HCT116 (cell line): Measurements from ENCODE around the gene CREB1. TPM values are rescaled to one million over a fixed set of nuclear protein-coding genes. Genes with fewer than 3 reads are reported as not detected.

Experiments used
- ATAC-seq: fragments of 200-7000 bp; cut with Tn5 transposase; 2 replicates; pipeline ENCODE4 v1.9.1; 2020; ENCODE audit warnings: mild to moderate bottlenecking, moderate library complexity
- BruUV-seq: library from RNA; stranded (reverse); fragments of 400-500 nt; replicated peaks from 2 replicates; lab custom pipeline; 2021; lab: Mats Ljungman, UMichigan
- CTCF ChIA-PET: fragments of 300-600 bp; sonication (Branson Sonifier 250); formaldehyde crosslinking; loops from one replicate; lab custom pipeline; 2021; ENCODE audit warnings: antibody characterized with exemption; lab: Charles Lee
- POLR2A ChIA-PET: fragments of 300-600, 350-600 bp; sonication (Branson Sonifier 250); formaldehyde crosslinking; loops from one replicate; lab custom pipeline; 2021; ENCODE audit warnings: antibody characterized with exemption; lab: Charles Lee
- RAD21 ChIA-PET, 2 experiments: fragments of 300-600 bp; sonication (Branson Sonifier 250); formaldehyde crosslinking; loops; one replicate each; lab custom pipeline; 2023; ENCODE audit warnings: low total read pairs in 2 of 2; ENCODE audit not compliant: uncharacterized antibody in 2 of 2, unreplicated experiment in 2 of 2, low non-redundant PET in 1 of 2; lab: Charles Lee
- DNase-seq: peaks from one replicate; pipeline ENCODE4 v3.0.0-alpha.2; 2010; ENCODE audit warnings: low read depth, low spot score
- H2AFZ ChIP-seq: fragments of 200-600 bp; shearing (Covaris generic), sonication (generic); 2 replicates; pipeline ENCODE4 v1.6.1; 2017; ENCODE audit warnings: low read depth, mixed run types, mixed read lengths, antibody characterized with exemption, low read length; ENCODE audit not compliant: poor library complexity, severe bottlenecking
- H3K27ac ChIP-seq: 2 replicates; pipeline ENCODE4 v1.5.1; 2012; ENCODE audit warnings: low read depth, low read length
- H3K27me3 ChIP-seq: fragments of 200-600 bp; sonication (generic); 2 replicates; pipeline ENCODE4 v1.6.1; 2016; ENCODE audit warnings: mixed run types, low read length, mixed read lengths; ENCODE audit not compliant: insufficient read depth
- H3K36me3 ChIP-seq, 2 experiments: fragments of 200-500 bp in 1 of 2; fragments of 200-600 bp in 1 of 2; sonication (Bioruptor generic) in 1 of 2; sonication (generic) in 1 of 2; 2 replicates each; pipeline versions ENCODE4 v1.5.1 to v1.6.1; 2014 to 2016; ENCODE audit warnings: low read length in 2 of 2, inconsistent platforms in 1 of 2, mixed read lengths in 1 of 2, mixed run types in 1 of 2; ENCODE audit not compliant: insufficient read depth in 2 of 2, control insufficient read depth in 1 of 2
- H3K4me1 ChIP-seq, 2 experiments: fragments of 200-600 bp in 1 of 2; sonication (generic) in 1 of 2; 2 replicates each; pipeline versions ENCODE4 v1.5.1 to v1.6.1; 2012 to 2017; ENCODE audit warnings: low read length in 2 of 2, inconsistent platforms in 1 of 2, mild to moderate bottlenecking in 1 of 2, mixed read lengths in 1 of 2, mixed run types in 1 of 2, moderate library complexity in 1 of 2; ENCODE audit not compliant: insufficient read depth in 2 of 2, control insufficient read depth in 1 of 2
- H3K4me2 ChIP-seq: fragments of 200-600 bp; sonication (generic); 2 replicates; pipeline ENCODE4 v1.6.1; 2017; ENCODE audit warnings: mixed run types, low read length, mixed read lengths
- H3K4me3 ChIP-seq, 2 experiments: fragments of 200-600 bp in 1 of 2; sonication (generic) in 1 of 2; replicated peaks in 1 of 2; 2 replicates each; pipeline ENCODE4 v1.5.1; 2011 to 2016; ENCODE audit warnings: low read length in 2 of 2, control low read depth in 1 of 2, low read depth in 1 of 2, mild to moderate bottlenecking in 1 of 2, mixed read lengths in 1 of 2, mixed run types in 1 of 2
- H3K79me2 ChIP-seq: fragments of 200-600 bp; sonication (generic); 2 replicates; pipeline ENCODE4 v1.6.1; 2017; ENCODE audit warnings: mild to moderate bottlenecking, mixed run types, low read length, moderate library complexity, mixed read lengths; ENCODE audit not compliant: insufficient read depth
- H3K9ac ChIP-seq: fragments of 200-600 bp; sonication (generic); 2 replicates; pipeline ENCODE4 v1.6.1; 2016; ENCODE audit warnings: low read length, mixed read lengths
- H3K9me2 ChIP-seq: fragments of 200-600 bp; sonication (generic), shearing (Covaris generic); 2 replicates; pipeline ENCODE4 v1.6.1; 2017; ENCODE audit warnings: mixed run types, mild to moderate bottlenecking, moderate library complexity; ENCODE audit not compliant: insufficient read depth
- H3K9me3 ChIP-seq, 2 experiments: fragments of 200-500 bp in 1 of 2; fragments of 200-600 bp in 1 of 2; sonication (Bioruptor generic) in 1 of 2; sonication (generic) in 1 of 2; 2 replicates each; pipeline ENCODE4 v1.6.1; 2014 to 2017; ENCODE audit warnings: low read length in 2 of 2, mixed read lengths in 2 of 2, inconsistent platforms in 1 of 2, low read depth in 1 of 2, mild to moderate bottlenecking in 1 of 2, mixed run types in 1 of 2, moderate library complexity in 1 of 2; ENCODE audit not compliant: control insufficient read depth in 1 of 2, insufficient read depth in 1 of 2
- H4K20me1 ChIP-seq: fragments of 200-600 bp; sonication (generic), shearing (Covaris generic); 2 replicates; pipeline ENCODE4 v1.6.1; 2017; ENCODE audit warnings: mixed run types, mild to moderate bottlenecking, moderate library complexity; ENCODE audit not compliant: insufficient read depth
- CBX3 ChIP-seq: IDR thresholded peaks from 2 replicates; pipeline ENCODE4 v1.6.1; 2012; ENCODE audit warnings: low read depth
- FOSL1 ChIP-seq: IDR thresholded peaks from 2 replicates; pipeline ENCODE4 v1.6.1; 2012; ENCODE audit warnings: low read depth
- POLR2A ChIP-seq: IDR thresholded peaks from 2 replicates; pipeline ENCODE4 v1.7.0; 2011; ENCODE audit warnings: borderline replicate concordance; ENCODE audit not compliant: insufficient read depth, insufficient read length; ENCODE audit errors: extremely low read depth
- SIN3A ChIP-seq: IDR thresholded peaks from 2 replicates; pipeline ENCODE4 v1.6.1; 2012; ENCODE audit warnings: low read depth
- intact Hi-C: fragments of 100-400 bp; cut with micrococcal nuclease; formaldehyde crosslinking; loops from 2 replicates; pipeline ENCODE4 v1.10.0; 2022
- total RNA-seq: library from RNA; stranded (reverse); gene quantifications from one replicate; pipeline ENCODE4 v1.2.1, GENCODE V29; 2021; ENCODE audit not compliant: unreplicated experiment

CREB1 gene
- total RNA-seq, 1 experiment from 2014 or later, result 60.4 TPM

GRCh38 chr2:207624185-207625013, 94.6 kb downstream of the CREB1 start:
- BruUV-seq, result TSS peak; percentile 63
- peak; percentile 13 for ATAC-seq
- RAD21 ChIA-PET, result no interaction called here
- peak overlapping the region; percentile 99 for H3K4me2 ChIP-seq
- peak; percentile 4 for TF ChIP-seq POLR2A
- 0 out of 2 replicates have a peak, but pooled peaks have one; percentile 1 for TF ChIP-seq FOSL1
- 0 out of 2 replicates have a peak, but pooled peaks have one; percentile 26 for TF ChIP-seq SIN3A
- no peak for TF ChIP-seq CBX3
- TF ChIP-seq, all 23 proteins: peak for 3
- no peak for DNase-seq
- H2AFZ ChIP-seq, result peak overlapping the region; percentile 22
- H3K79me2 ChIP-seq, result peaks cover 32% of the 10 kb centered on the region
- intact Hi-C loops, result loop anchor here (2.0 to 5.0 kb wide), 3 partner anchors 94 to 640 kb away; no protein-coding TSS in a partner anchor
- peak overlapping the region; percentile 88 for H3K27ac ChIP-seq
- no peaks in the 10 kb centered on the region for H3K27me3 ChIP-seq
- ChIA-PET CTCF (interaction anchor here (0.7 to 3.6 kb wide), 7 partner anchors 7 to 417 kb away, joined by 3 to 20 read pairs (median 8); no protein-coding TSS in a partner anchor), POLR2A (interaction anchor here (1.0 to 3.4 kb wide), 3 partner anchors 8 to 95 kb away, joined by 3 to 10 read pairs (median 5); partner anchors contain the start of genes CCNYL1 and CREB1)
- H3K4me3 ChIP-seq, result peak overlapping the region; percentile 79 to 94
- no peaks in the 10 kb centered on the region for H3K9me3 ChIP-seq
- no peaks in the 10 kb centered on the region for H4K20me1 ChIP-seq
- H3K9me2 ChIP-seq, result no peaks in the 10 kb centered on the region
- peaks cover 15 to 16% of the 10 kb centered on the region in 2 experiments for H3K36me3 ChIP-seq
- H3K9ac ChIP-seq, result peak overlapping the region; percentile 96
- H3K4me1 ChIP-seq, result peaks cover 8 to 35% of the 10 kb centered on the region in 2 experiments; a peak in 3 of 4 replicates
